22Rv1 (cell line): ENCODE measurements around the gene TOPBP1.

Source experiments
- H3K27ac ChIP-seq: fragments of 450-650 bp; 2 replicates; pipeline ENCODE4 v1.5.1; 2017
- CTCF ChIP-seq: fragments of 450-650 bp; IDR thresholded peaks from 2 replicates; pipeline ENCODE4 v1.5.1; 2017; ENCODE audit warnings: mild to moderate bottlenecking
- ZFX ChIP-seq: fragments of 450-650 bp; IDR thresholded peaks from 2 replicates; pipeline ENCODE4 v1.6.1; 2017; ENCODE audit warnings: antibody characterized with exemption, borderline replicate concordance

The TOPBP1 gene

GRCh38 chr3:133700351-133700750, 38.6 kb upstream of the TOPBP1 start:
- TF ChIP-seq CTCF: no peak
- no peak for TF ChIP-seq ZFX
- no peak overlapping the region for H3K27ac ChIP-seq

GRCh38 chr3:133699903-133700302, 38.2 kb upstream of the TOPBP1 start:
- no peak for TF ChIP-seq ZFX
- TF ChIP-seq CTCF: no peak
- H3K27ac ChIP-seq: no peak overlapping the region

- no peak overlapping the region for H3K27ac ChIP-seq
- TF ChIP-seq CTCF (no peak), ZFX (no peak)
Observed at GRCh38 chr3:133699467-133699866, 37.7 kb upstream of the TOPBP1 start.

GRCh38 chr3:133697960-133698359, 36.2 kb upstream of the TOPBP1 start:
- no peak for TF ChIP-seq CTCF
- no peak for TF ChIP-seq ZFX
- H3K27ac ChIP-seq: no peak overlapping the region

GRCh38 chr3:133695560-133696171, 33.9 kb upstream of the TOPBP1 start:
- TF ChIP-seq ZFX (no peak), CTCF (no peak)
- H3K27ac ChIP-seq: no peak overlapping the region

- no peak for TF ChIP-seq CTCF
- H3K27ac ChIP-seq: no peak overlapping the region
Observed at GRCh38 chr3:133694288-133695268, 32.8 kb upstream of the TOPBP1 start.

GRCh38 chr3:133693821-133694220, 32.1 kb upstream of the TOPBP1 start:
- TF ChIP-seq CTCF (no peak), ZFX (no peak)
- no peak overlapping the region for H3K27ac ChIP-seq
